HG03520 (cell line): ENCODE measurements around the gene UBE2QL1.

Experiments
- ATAC-seq: cut with Tn5 transposase; IDR thresholded peaks from one replicate; pipeline ENCODE4 v1.9.1; 2021; ENCODE audit warnings: mild to moderate bottlenecking, moderate library complexity; ENCODE audit not compliant: unreplicated experiment

Gene UBE2QL1

GRCh38 chr5:6522331-6522730 lies 73.7 kb downstream of the UBE2QL1 start:
- no peak for ATAC-seq

GRCh38 chr5:6522923-6523322 lies 74.3 kb downstream of the UBE2QL1 start:
- no peak for ATAC-seq

GRCh38 chr5:6525422-6525821 lies 76.8 kb downstream of the UBE2QL1 start:
- ATAC-seq = no peak

DNA sequence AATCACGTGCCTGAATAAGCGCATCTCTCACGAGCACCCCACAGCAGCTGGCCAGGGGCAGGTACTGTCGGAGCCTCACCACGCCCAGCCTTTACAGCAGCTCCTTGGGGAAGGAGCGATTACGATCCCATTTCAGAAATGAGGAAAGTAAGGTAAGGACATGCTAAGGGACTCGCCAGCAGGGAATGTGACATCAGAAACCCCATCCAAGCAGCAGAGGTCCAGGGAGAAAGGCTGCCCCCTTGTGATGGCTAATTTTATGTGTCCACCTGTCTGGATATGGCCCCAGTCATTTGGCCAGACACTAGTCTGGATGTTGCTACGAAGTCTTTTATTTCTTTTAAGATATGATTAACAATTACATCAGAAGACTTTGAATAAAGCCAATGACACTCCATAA lies 77.3 kb downstream of the UBE2QL1 start:
- no peak for ATAC-seq

GRCh38 chr5:6527749-6528455 lies 79.2 kb downstream of the UBE2QL1 start:
- no peak for ATAC-seq

- no peak for ATAC-seq
Observed at GRCh38 chr5:6535594-6535993, 86.9 kb downstream of the UBE2QL1 start.

DNA sequence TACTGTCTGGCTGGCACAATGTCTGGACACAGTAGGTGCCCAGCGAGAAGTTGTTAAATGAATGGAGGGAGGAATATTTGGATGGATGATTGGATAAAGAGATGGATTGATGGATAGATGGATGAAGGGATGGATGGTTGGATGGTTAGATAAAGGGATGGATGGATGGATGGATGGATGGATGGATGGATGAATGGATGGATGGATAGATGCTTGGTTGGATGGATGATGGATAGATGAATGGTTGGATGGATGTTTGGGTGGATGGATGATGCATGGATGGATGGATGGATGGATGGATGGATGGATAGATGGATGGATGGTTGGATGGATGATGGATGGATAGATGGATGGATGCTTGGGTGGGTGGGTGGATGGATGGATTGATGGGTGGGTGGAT lies 90.4 kb downstream of the UBE2QL1 start:
- no peak for ATAC-seq

GRCh38 chr5:6540111-6540827 lies 91.6 kb downstream of the UBE2QL1 start:
- ATAC-seq = no peak

- no peak for ATAC-seq
Observed at GRCh38 chr5:6541256-6542013, 92.8 kb downstream of the UBE2QL1 start.

- no peak for ATAC-seq
Observed at GRCh38 chr5:6542421-6543345, 94.0 kb downstream of the UBE2QL1 start.

DNA sequence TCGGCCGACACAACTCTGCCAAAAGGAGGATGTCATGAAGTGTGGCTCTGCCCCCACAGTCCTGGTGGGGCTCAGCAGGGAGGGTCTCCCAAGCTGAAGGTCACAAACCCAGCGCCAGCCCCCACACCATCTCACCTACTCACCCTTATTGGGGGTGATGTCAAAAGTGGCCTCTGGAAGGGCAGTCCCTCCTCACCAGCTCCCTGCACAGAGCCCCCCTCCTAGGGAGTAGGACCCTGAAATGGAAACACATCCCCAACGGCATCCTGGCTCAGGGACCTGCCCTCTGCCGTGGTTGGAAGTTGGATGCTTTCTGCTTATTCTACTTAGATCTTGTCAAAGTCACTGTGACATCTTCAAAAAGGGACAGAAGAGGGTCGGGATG lies 94.7 kb downstream of the UBE2QL1 start:
- ATAC-seq = no peak

- ATAC-seq = no peak
Observed at GRCh38 chr5:6543830-6544560, 95.3 kb downstream of the UBE2QL1 start.
